ENCODE results near the gene KLHL35.

KLHL35 gene

GRCh38 chr11:75429641-75429901, 3.4 kb downstream of the KLHL35 start:
- TF ChIP-seq POLR2AphosphoS5 (IDR thresholded peaks at IDR 0.05; ENCODE audit: low read depth) (no peak), GABPA (IDR thresholded peaks at IDR 0.05; ENCODE audit: low read depth) (no peak), CTCF (IDR thresholded peaks at IDR 0.05; ENCODE audit: insufficient read depth, low read length) (no peak), SPI1 (IDR thresholded peaks at IDR 0.05; ENCODE audit: borderline replicate concordance, low read depth) (no peak), REST (IDR thresholded peaks at IDR 0.05; ENCODE audit: insufficient replicate concordance, low read depth) (no peak)
- H3K4me3 ChIP-seq (replicated peaks; ENCODE audit: insufficient read depth, low read length): no peak overlapping the region
- DNase-seq (ENCODE audit: low read depth in 1 of 2, low spot score in 1 of 2): no peak
- peaks cover 35% of the 10 kb centered on the region for H3K27me3 ChIP-seq (ENCODE audit: insufficient read depth, poor library complexity, severe bottlenecking)
- H3K27ac ChIP-seq (replicated peaks): no peak overlapping the region

- no peak overlapping the region for H3K27ac ChIP-seq (replicated peaks)
- no peak overlapping the region for H3K4me3 ChIP-seq (replicated peaks; ENCODE audit: insufficient read depth, low read length)
- DNase-seq (ENCODE audit: low read depth in 1 of 2, low spot score in 1 of 2): no peak
- TF ChIP-seq REST (IDR thresholded peaks at IDR 0.05; ENCODE audit: insufficient replicate concordance, low read depth) (no peak), CTCF (IDR thresholded peaks at IDR 0.05; ENCODE audit: insufficient read depth, low read length) (no peak), POLR2AphosphoS5 (IDR thresholded peaks at IDR 0.05; ENCODE audit: low read depth) (no peak), SPI1 (IDR thresholded peaks at IDR 0.05; ENCODE audit: borderline replicate concordance, low read depth) (no peak), GABPA (IDR thresholded peaks at IDR 0.05; ENCODE audit: low read depth) (no peak)
- peaks cover 35% of the 10 kb centered on the region for H3K27me3 ChIP-seq (ENCODE audit: insufficient read depth, poor library complexity, severe bottlenecking)
Measured at GRCh38 chr11:75428989-75429640, 3.9 kb downstream of the KLHL35 start.

GRCh38 chr11:75428281-75428724, 4.7 kb downstream of the KLHL35 start:
- no peak for TF ChIP-seq CTCF (IDR thresholded peaks at IDR 0.05; ENCODE audit: insufficient read depth, low read length)
- no peak for TF ChIP-seq GABPA (IDR thresholded peaks at IDR 0.05; ENCODE audit: low read depth)
- TF ChIP-seq REST (IDR thresholded peaks at IDR 0.05; ENCODE audit: insufficient replicate concordance, low read depth): no peak
- no peak for TF ChIP-seq SPI1 (IDR thresholded peaks at IDR 0.05; ENCODE audit: borderline replicate concordance, low read depth)
- no peak for TF ChIP-seq POLR2AphosphoS5 (IDR thresholded peaks at IDR 0.05; ENCODE audit: low read depth)
- peaks cover 35% of the 10 kb centered on the region for H3K27me3 ChIP-seq (ENCODE audit: insufficient read depth, poor library complexity, severe bottlenecking)
- no peak overlapping the region for H3K27ac ChIP-seq (replicated peaks)
- no peak overlapping the region for H3K4me3 ChIP-seq (replicated peaks; ENCODE audit: insufficient read depth, low read length)
- peak in 1 of 2 experiments; percentile 67 for DNase-seq (ENCODE audit: low read depth in 1 of 2, low spot score in 1 of 2)
